Activated naive CD8-positive, alpha-beta T cell treated with anti-CD3 and anti-CD28 coated beads for 36 hours (primary cell): ENCODE results near the gene RAB1B. TPM values are rescaled to one million over a fixed set of nuclear protein-coding genes. Genes with fewer than 3 reads are reported as not detected.

Experiments used
- DNase-seq: peaks from one replicate; pipeline ENCODE4 v3.0.0; 2021
- H3K27ac Mint-ChIP-seq: one replicate; pipeline ENCODE4 v1.8.0; 2022; ENCODE audit warnings: mild to moderate bottlenecking, moderate library complexity, mixed read lengths
- H3K27me3 Mint-ChIP-seq: one replicate; pipeline ENCODE4 v1.8.0; 2022; ENCODE audit warnings: mild to moderate bottlenecking, mixed read lengths
- H3K36me3 Mint-ChIP-seq: one replicate; pipeline ENCODE4 v1.8.0; 2021; ENCODE audit warnings: mild to moderate bottlenecking, mixed read lengths
- H3K4me1 Mint-ChIP-seq: one replicate; pipeline ENCODE4 v1.8.0; 2021; ENCODE audit warnings: mixed read lengths
- H3K4me3 Mint-ChIP-seq: one replicate; pipeline ENCODE4 v1.8.0; 2022; ENCODE audit warnings: mild to moderate bottlenecking, moderate library complexity, mixed read lengths
- H3K9me3 Mint-ChIP-seq: one replicate; pipeline ENCODE4 v1.8.0; 2022; ENCODE audit warnings: mixed read lengths
- total RNA-seq, 2 experiments: library from RNA; stranded (reverse); gene quantifications; one replicate each; pipeline ENCODE4 v1.2.3, GENCODE V29; 2021

The RAB1B gene
- total RNA-seq, 2 experiments from 2014 or later = 97.6 to 102 TPM

DNA sequence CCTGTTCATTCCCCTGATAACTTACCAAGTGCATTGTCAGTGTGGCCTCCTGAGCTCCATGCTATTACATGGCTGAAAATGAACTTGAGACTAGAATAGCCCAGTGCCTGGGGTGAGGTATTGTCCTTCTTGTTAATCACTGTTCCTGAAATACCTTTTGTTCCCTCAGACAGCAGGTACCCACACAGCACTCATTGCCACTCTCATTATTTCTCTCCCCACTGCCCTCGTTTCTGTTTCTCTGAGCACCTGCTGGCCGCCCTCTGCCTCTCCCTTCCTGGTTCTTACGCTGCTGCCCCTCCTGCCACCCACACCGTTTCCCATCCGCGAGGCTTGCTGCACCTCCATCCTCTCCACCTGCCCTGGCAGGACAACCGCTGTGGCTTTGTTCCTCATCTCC lies 36.9 kb upstream of the RAB1B start:
- no peaks in the 10 kb centered on the region for H3K27me3 Mint-ChIP-seq
- no peak overlapping the region for H3K4me3 Mint-ChIP-seq
- H3K9me3 Mint-ChIP-seq = no peaks in the 10 kb centered on the region
- no peak for DNase-seq
- no peak overlapping the region for H3K27ac Mint-ChIP-seq
- H3K36me3 Mint-ChIP-seq = peaks cover 12% of the 10 kb centered on the region
- H3K4me1 Mint-ChIP-seq = no peaks in the 10 kb centered on the region

- Mint-ChIP-seq H3K27me3 (no peaks in the 10 kb centered on the region), H3K9me3 (no peaks in the 10 kb centered on the region), H3K27ac (no peak overlapping the region), H3K4me3 (no peak overlapping the region), H3K36me3 (peaks cover 12% of the 10 kb centered on the region), H3K4me1 (no peaks in the 10 kb centered on the region)
- no peak for DNase-seq
Measured at GRCh38 chr11:66232769-66233168, 35.7 kb upstream of the RAB1B start.

- Mint-ChIP-seq H3K4me1 (no peaks in the 10 kb centered on the region), H3K27me3 (no peaks in the 10 kb centered on the region), H3K27ac (no peak overlapping the region), H3K9me3 (no peaks in the 10 kb centered on the region), H3K36me3 (peaks cover 12% of the 10 kb centered on the region), H3K4me3 (no peak overlapping the region)
- no peak for DNase-seq
Measured at GRCh38 chr11:66233301-66233700, 35.1 kb upstream of the RAB1B start.

DNA sequence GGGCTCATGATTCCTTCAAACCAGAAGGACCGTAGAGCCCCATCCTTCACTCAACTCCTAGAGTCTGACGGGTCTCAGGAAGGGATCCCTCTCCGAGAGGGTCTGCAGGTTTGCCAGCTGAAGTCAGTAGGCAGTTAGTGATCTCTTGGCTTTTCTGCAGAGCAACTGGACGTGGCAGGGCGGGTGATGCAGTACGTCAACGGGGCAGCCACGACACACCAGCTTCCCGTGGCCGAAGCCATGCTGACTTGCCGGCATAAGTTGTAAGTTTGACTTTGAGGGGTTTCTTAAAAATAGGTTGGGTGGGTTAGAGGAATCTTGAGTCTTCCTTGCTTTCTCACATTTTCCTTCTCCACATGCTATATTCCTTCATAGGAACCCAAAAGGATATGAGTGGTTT lies 33.3 kb upstream of the RAB1B start:
- no peak overlapping the region for H3K4me3 Mint-ChIP-seq
- peaks cover 10% of the 10 kb centered on the region for H3K36me3 Mint-ChIP-seq
- no peaks in the 10 kb centered on the region for H3K9me3 Mint-ChIP-seq
- no peaks in the 10 kb centered on the region for H3K27me3 Mint-ChIP-seq
- no peak for DNase-seq
- H3K27ac Mint-ChIP-seq = no peak overlapping the region
- no peaks in the 10 kb centered on the region for H3K4me1 Mint-ChIP-seq

- Mint-ChIP-seq H3K9me3 (no peaks in the 10 kb centered on the region), H3K27me3 (no peaks in the 10 kb centered on the region), H3K27ac (peak overlapping the region; percentile 25), H3K4me1 (no peaks in the 10 kb centered on the region), H3K36me3 (peaks cover 5% of the 10 kb centered on the region), H3K4me3 (no peak overlapping the region)
- DNase-seq = no peak
Measured at GRCh38 chr11:66237867-66238266, 30.6 kb upstream of the RAB1B start.

DNA sequence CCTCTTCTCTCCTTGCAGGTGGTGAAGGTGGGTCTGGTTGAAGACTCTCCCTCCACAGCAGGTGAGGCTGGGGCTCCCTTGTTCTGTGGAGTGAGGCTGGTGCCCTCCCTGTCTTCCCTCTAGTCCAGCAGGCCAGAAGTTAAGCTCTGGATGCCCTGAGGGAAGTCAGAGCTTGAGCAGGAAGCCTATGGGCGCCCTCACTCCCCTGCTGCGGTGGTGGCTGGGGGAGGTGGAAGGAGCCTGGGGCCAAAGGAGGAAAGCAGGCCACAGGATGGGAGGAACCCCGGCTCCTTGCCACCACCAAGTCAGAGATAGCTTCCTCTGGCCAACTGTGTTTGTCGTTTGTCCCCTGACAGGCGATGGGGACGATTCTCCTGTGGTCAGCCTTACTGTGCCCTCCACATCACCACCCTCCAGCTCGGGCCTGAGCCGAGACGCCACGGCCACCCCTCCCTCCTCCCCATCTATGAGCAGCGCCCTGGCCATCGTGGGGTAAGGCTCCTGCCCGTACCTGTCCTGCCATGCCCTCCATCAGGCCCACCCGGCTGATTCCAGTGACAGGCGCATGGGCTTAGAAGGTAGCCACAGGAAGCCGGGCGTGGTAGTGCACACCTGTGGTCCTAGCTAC lies 29.5 kb upstream of the RAB1B start:
- Mint-ChIP-seq H3K4me3 (no peak overlapping the region), H3K27me3 (no peaks in the 10 kb centered on the region), H3K4me1 (peaks cover 1% of the 10 kb centered on the region), H3K36me3 (peaks cover 4% of the 10 kb centered on the region), H3K27ac (no peak overlapping the region), H3K9me3 (no peaks in the 10 kb centered on the region)
- no peak for DNase-seq

- Mint-ChIP-seq H3K9me3 (no peaks in the 10 kb centered on the region), H3K27me3 (no peaks in the 10 kb centered on the region), H3K36me3 (peaks cover 2% of the 10 kb centered on the region), H3K4me3 (no peak overlapping the region), H3K4me1 (peaks cover 4% of the 10 kb centered on the region), H3K27ac (no peak overlapping the region)
- DNase-seq = no peak
Measured at GRCh38 chr11:66239511-66239910, 28.9 kb upstream of the RAB1B start.

GRCh38 chr11:66239998-66240780 lies 28.2 kb upstream of the RAB1B start:
- H3K27me3 Mint-ChIP-seq = no peaks in the 10 kb centered on the region
- no peak overlapping the region for H3K4me3 Mint-ChIP-seq
- no peak for DNase-seq
- no peaks in the 10 kb centered on the region for H3K36me3 Mint-ChIP-seq
- peak overlapping the region; percentile 1 for H3K27ac Mint-ChIP-seq
- no peaks in the 10 kb centered on the region for H3K9me3 Mint-ChIP-seq
- H3K4me1 Mint-ChIP-seq = peaks cover 4% of the 10 kb centered on the region

DNA sequence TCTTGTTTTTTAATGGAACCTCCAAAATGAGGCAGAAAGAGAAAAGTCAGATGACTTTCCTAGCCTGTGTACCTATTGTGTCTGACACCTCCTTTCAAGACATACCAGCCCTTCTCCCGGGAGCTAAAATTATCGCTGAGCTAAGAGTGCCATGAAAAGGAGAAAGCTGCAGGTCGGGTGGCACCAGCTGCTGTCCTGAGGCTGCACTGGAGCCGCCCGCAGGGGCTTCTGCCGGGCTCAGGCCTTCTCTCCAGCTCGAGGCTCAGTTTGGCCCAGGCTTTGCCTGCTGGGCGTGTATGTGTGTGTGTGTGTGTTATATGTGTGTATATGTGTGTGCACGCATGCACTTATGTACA lies 27.7 kb upstream of the RAB1B start:
- Mint-ChIP-seq H3K4me3 (no peak overlapping the region), H3K27ac (peak overlapping the region; percentile 1), H3K27me3 (no peaks in the 10 kb centered on the region), H3K4me1 (peaks cover 4% of the 10 kb centered on the region), H3K9me3 (no peaks in the 10 kb centered on the region), H3K36me3 (no peaks in the 10 kb centered on the region)
- no peak for DNase-seq

- H3K4me3 Mint-ChIP-seq = no peak overlapping the region
Measured at GRCh38 chr11:66242095-66242765, 26.2 kb upstream of the RAB1B start.

GRCh38 chr11:66243782-66244535 lies 24.5 kb upstream of the RAB1B start:
- Mint-ChIP-seq H3K4me1 (peaks cover 4% of the 10 kb centered on the region), H3K27ac (peak overlapping the region; percentile 68), H3K4me3 (no peak overlapping the region), H3K27me3 (no peaks in the 10 kb centered on the region), H3K36me3 (no peaks in the 10 kb centered on the region), H3K9me3 (no peaks in the 10 kb centered on the region)
- DNase-seq = no peak

More at GRCh38 chr11:66242095-66242765, 26.2 kb upstream of the RAB1B start:
- Mint-ChIP-seq H3K4me1 (peaks cover 4% of the 10 kb centered on the region), H3K27ac (peak overlapping the region; percentile 21), H3K36me3 (no peaks in the 10 kb centered on the region), H3K9me3 (no peaks in the 10 kb centered on the region), H3K27me3 (no peaks in the 10 kb centered on the region)
- DNase-seq = no peak

DNA sequence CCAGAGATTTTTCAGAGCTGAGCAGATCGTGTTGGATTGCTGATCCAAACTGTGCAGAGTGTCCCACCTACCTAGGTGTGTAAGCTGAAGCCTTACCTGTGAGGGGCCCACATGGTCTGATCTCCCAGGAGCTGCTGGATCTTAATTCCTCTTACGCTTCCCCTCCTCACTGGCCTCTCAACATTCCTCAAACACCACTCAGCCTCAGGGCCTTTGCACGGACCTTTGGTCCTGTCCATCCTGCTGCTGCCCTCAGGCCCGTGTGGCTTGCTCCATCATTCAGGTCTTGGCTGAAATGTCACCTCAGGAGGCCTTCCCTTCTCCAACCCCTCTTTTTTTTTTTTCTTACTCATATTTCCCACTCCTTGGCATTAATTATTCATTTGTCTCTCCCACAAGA lies 21.1 kb upstream of the RAB1B start:
- Mint-ChIP-seq H3K4me3 (no peak overlapping the region), H3K9me3 (no peaks in the 10 kb centered on the region), H3K27ac (no peak overlapping the region), H3K4me1 (peaks cover 7% of the 10 kb centered on the region), H3K27me3 (no peaks in the 10 kb centered on the region), H3K36me3 (no peaks in the 10 kb centered on the region)
- no peak for DNase-seq

- peaks cover 7% of the 10 kb centered on the region for H3K4me1 Mint-ChIP-seq
- no peaks in the 10 kb centered on the region for H3K9me3 Mint-ChIP-seq
- no peak overlapping the region for H3K4me3 Mint-ChIP-seq
- no peak for DNase-seq
- H3K36me3 Mint-ChIP-seq = no peaks in the 10 kb centered on the region
- no peaks in the 10 kb centered on the region for H3K27me3 Mint-ChIP-seq
- H3K27ac Mint-ChIP-seq = no peak overlapping the region
Measured at GRCh38 chr11:66247801-66248200, 20.6 kb upstream of the RAB1B start.

- Mint-ChIP-seq H3K4me1 (peaks cover 6% of the 10 kb centered on the region), H3K36me3 (no peaks in the 10 kb centered on the region), H3K27ac (peak overlapping the region; percentile 21), H3K9me3 (no peaks in the 10 kb centered on the region), H3K4me3 (no peak overlapping the region), H3K27me3 (no peaks in the 10 kb centered on the region)
- no peak for DNase-seq
Measured at GRCh38 chr11:66248903-66249302, 19.5 kb upstream of the RAB1B start.

DNA sequence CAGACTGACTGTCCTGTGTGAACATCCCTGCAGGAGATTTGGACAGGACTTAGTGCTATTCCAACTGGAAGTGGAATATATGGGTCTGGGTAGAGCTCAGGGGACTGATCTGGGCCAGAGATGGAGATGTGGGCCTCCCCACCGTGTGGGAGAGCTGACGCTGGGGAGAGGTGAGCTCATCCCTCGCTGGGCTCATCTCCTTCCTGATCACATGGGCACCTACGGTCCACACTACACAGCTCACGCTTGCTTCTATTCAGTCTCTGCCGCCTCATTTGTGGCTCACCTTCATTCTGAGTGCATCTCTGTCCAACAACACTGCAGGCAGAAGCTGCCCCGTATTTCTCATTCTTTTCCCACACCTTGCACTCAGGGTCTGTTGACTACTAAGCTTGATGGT lies 16.6 kb upstream of the RAB1B start:
- Mint-ChIP-seq H3K36me3 (no peaks in the 10 kb centered on the region), H3K4me1 (peaks cover 12% of the 10 kb centered on the region), H3K4me3 (no peak overlapping the region)

More for the DNA sequence above, 16.6 kb upstream of the RAB1B start:
- Mint-ChIP-seq H3K9me3 (no peaks in the 10 kb centered on the region), H3K27me3 (no peaks in the 10 kb centered on the region), H3K27ac (peak overlapping the region; percentile 16)
- DNase-seq = no peak
